ENCODE data around the gene LHFPL6.

LHFPL6 gene

GRCh38 chr13:39432196-39432595 is 170.8 kb downstream of the LHFPL6 start:
- no peak for DNase-seq
- H3K79me2 ChIP-seq (ENCODE audit: control insufficient read depth, insufficient read depth, low read length, poor library complexity): no peaks in the 10 kb centered on the region
- H4K91ac ChIP-seq (ENCODE audit: low read depth, low read length): no peak overlapping the region
- no peak overlapping the region for H3K18ac ChIP-seq (ENCODE audit: low read length)
- no peak overlapping the region for H3K14ac ChIP-seq (ENCODE audit: low read length)
- no peak overlapping the region for H3K4me3 ChIP-seq (ENCODE audit: low read depth, low read length)
- no peaks in the 10 kb centered on the region for H3K9me3 ChIP-seq (ENCODE audit: insufficient read depth, low read depth, low read length)
- H2BK5ac ChIP-seq (ENCODE audit: low read depth, low read length, poor library complexity): no peak overlapping the region
- no peak overlapping the region for H2AFZ ChIP-seq (ENCODE audit: insufficient read depth, low read length, poor library complexity)
- no peak overlapping the region for H4K8ac ChIP-seq (ENCODE audit: low read depth, low read length)
- H3K4me2 ChIP-seq (ENCODE audit: low read length): no peak overlapping the region
- no peaks in the 10 kb centered on the region for H3K79me1 ChIP-seq (ENCODE audit: low read length)
- H3K36me3 ChIP-seq (ENCODE audit: control insufficient read depth in 1 of 2, insufficient read depth in 2 of 2, low read length in 2 of 2): no peaks in the 10 kb centered on the region
- no peak overlapping the region for H3K27ac ChIP-seq (ENCODE audit: low read depth, low read length)
- H2BK12ac ChIP-seq (ENCODE audit: low read length): no peak overlapping the region
- no peaks in the 10 kb centered on the region for H3K27me3 ChIP-seq (ENCODE audit: insufficient read depth, low read length)
- no peaks in the 10 kb centered on the region for H3K4me1 ChIP-seq (ENCODE audit: control insufficient read depth in 1 of 2, insufficient read depth in 2 of 2, low read length in 2 of 2)
- H3K9ac ChIP-seq (ENCODE audit: low read length): no peak overlapping the region
- H3K4ac ChIP-seq (ENCODE audit: low read depth, low read length): no peak overlapping the region
- no peak overlapping the region for H4K12ac ChIP-seq (ENCODE audit: low read depth, low read length)
- WGBS (ENCODE audit: extremely low coverage, insufficient coverage, insufficient read length): no CpG with 5 or more reads among the region's 1 CpG
- no peak overlapping the region for H2BK120ac ChIP-seq (ENCODE audit: insufficient read depth, low read length, poor library complexity)
- H3K23ac ChIP-seq (ENCODE audit: low read length): no peak overlapping the region
- no peak overlapping the region for H2AK5ac ChIP-seq (ENCODE audit: low read length)

- H3K27ac ChIP-seq (ENCODE audit: low read depth, low read length): no peak overlapping the region
- H3K18ac ChIP-seq (ENCODE audit: low read length): no peak overlapping the region
- no peak overlapping the region for H3K9ac ChIP-seq (ENCODE audit: low read length)
Measured at GRCh38 chr13:39422845-39423565, 180.0 kb downstream of the LHFPL6 start.

GRCh38 chr13:39419876-39420275 is 183.1 kb downstream of the LHFPL6 start:
- Histone ChIP-seq H2AK5ac (ENCODE audit: low read length) (no peak overlapping the region), H3K14ac (ENCODE audit: low read length) (no peak overlapping the region), H4K91ac (ENCODE audit: low read depth, low read length) (no peak overlapping the region), H3K27ac (ENCODE audit: low read depth, low read length) (no peak overlapping the region), H3K79me1 (ENCODE audit: low read length) (no peaks in the 10 kb centered on the region), H3K4me2 (ENCODE audit: low read length) (no peak overlapping the region), H3K9me3 (ENCODE audit: insufficient read depth, low read depth, low read length) (no peaks in the 10 kb centered on the region), H3K27me3 (ENCODE audit: insufficient read depth, low read length) (no peaks in the 10 kb centered on the region), H2BK12ac (ENCODE audit: low read length) (no peak overlapping the region), H3K4me3 (ENCODE audit: low read depth, low read length) (no peak overlapping the region), H3K23ac (ENCODE audit: low read length) (no peak overlapping the region), H4K12ac (ENCODE audit: low read depth, low read length) (no peak overlapping the region), H3K4me1 (ENCODE audit: control insufficient read depth in 1 of 2, insufficient read depth in 2 of 2, low read length in 2 of 2) (peaks cover 2% of the 10 kb centered on the region in 2 experiments), H2BK120ac (ENCODE audit: insufficient read depth, low read length, poor library complexity) (no peak overlapping the region), H3K36me3 (ENCODE audit: control insufficient read depth in 1 of 2, insufficient read depth in 2 of 2, low read length in 2 of 2) (no peaks in the 10 kb centered on the region), H4K8ac (ENCODE audit: low read depth, low read length) (no peak overlapping the region), H3K79me2 (ENCODE audit: control insufficient read depth, insufficient read depth, low read length, poor library complexity) (no peaks in the 10 kb centered on the region), H2AFZ (ENCODE audit: insufficient read depth, low read length, poor library complexity) (no peak overlapping the region), H3K18ac (ENCODE audit: low read length) (no peak overlapping the region), H3K9ac (ENCODE audit: low read length) (no peak overlapping the region), H2BK5ac (ENCODE audit: low read depth, low read length, poor library complexity) (no peak overlapping the region), H3K4ac (ENCODE audit: low read depth, low read length) (no peak overlapping the region)
- DNase-seq: no peak
- WGBS (ENCODE audit: extremely low coverage, insufficient coverage, insufficient read length): no CpG with 5 or more reads among the region's 4 CpGs

More at GRCh38 chr13:39422845-39423565, 180.0 kb downstream of the LHFPL6 start:
- Histone ChIP-seq H4K12ac (ENCODE audit: low read depth, low read length) (no peak overlapping the region), H3K9me3 (ENCODE audit: insufficient read depth, low read depth, low read length) (no peaks in the 10 kb centered on the region), H3K27me3 (ENCODE audit: insufficient read depth, low read length) (no peaks in the 10 kb centered on the region), H4K91ac (ENCODE audit: low read depth, low read length) (no peak overlapping the region), H2BK120ac (ENCODE audit: insufficient read depth, low read length, poor library complexity) (no peak overlapping the region), H3K4me2 (ENCODE audit: low read length) (no peak overlapping the region), H2AFZ (ENCODE audit: insufficient read depth, low read length, poor library complexity) (no peak overlapping the region), H2BK12ac (ENCODE audit: low read length) (no peak overlapping the region), H2AK5ac (ENCODE audit: low read length) (no peak overlapping the region), H2BK5ac (ENCODE audit: low read depth, low read length, poor library complexity) (no peak overlapping the region), H3K4me1 (ENCODE audit: control insufficient read depth in 1 of 2, insufficient read depth in 2 of 2, low read length in 2 of 2) (no peaks in the 10 kb centered on the region), H3K4me3 (ENCODE audit: low read depth, low read length) (no peak overlapping the region), H3K23ac (ENCODE audit: low read length) (no peak overlapping the region), H3K14ac (ENCODE audit: low read length) (no peak overlapping the region), H3K36me3 (ENCODE audit: control insufficient read depth in 1 of 2, insufficient read depth in 2 of 2, low read length in 2 of 2) (no peaks in the 10 kb centered on the region), H3K79me1 (ENCODE audit: low read length) (no peaks in the 10 kb centered on the region), H3K79me2 (ENCODE audit: control insufficient read depth, insufficient read depth, low read length, poor library complexity) (no peaks in the 10 kb centered on the region), H4K8ac (ENCODE audit: low read depth, low read length) (no peak overlapping the region), H3K4ac (ENCODE audit: low read depth, low read length) (no peak overlapping the region)
- WGBS (ENCODE audit: extremely low coverage, insufficient coverage, insufficient read length): no CpG with 5 or more reads among the region's 5 CpGs
- no peak for DNase-seq

GRCh38 chr13:39419068-39419467 is 183.9 kb downstream of the LHFPL6 start:
- no peak overlapping the region for H2BK12ac ChIP-seq (ENCODE audit: low read length)
- no peak overlapping the region for H4K8ac ChIP-seq (ENCODE audit: low read depth, low read length)
- H3K9me3 ChIP-seq (ENCODE audit: insufficient read depth, low read depth, low read length): no peaks in the 10 kb centered on the region
- no peak overlapping the region for H3K9ac ChIP-seq (ENCODE audit: low read length)
- H2BK120ac ChIP-seq (ENCODE audit: insufficient read depth, low read length, poor library complexity): no peak overlapping the region
- no peak overlapping the region for H2BK5ac ChIP-seq (ENCODE audit: low read depth, low read length, poor library complexity)
- no peak overlapping the region for H2AK5ac ChIP-seq (ENCODE audit: low read length)
- no peak overlapping the region for H3K4me2 ChIP-seq (ENCODE audit: low read length)
- no peak overlapping the region for H4K12ac ChIP-seq (ENCODE audit: low read depth, low read length)
- peaks cover 2% of the 10 kb centered on the region in 2 experiments for H3K4me1 ChIP-seq (ENCODE audit: control insufficient read depth in 1 of 2, insufficient read depth in 2 of 2, low read length in 2 of 2)
- H3K23ac ChIP-seq (ENCODE audit: low read length): no peak overlapping the region
- DNase-seq: no peak
- H2AFZ ChIP-seq (ENCODE audit: insufficient read depth, low read length, poor library complexity): no peak overlapping the region
- H3K79me2 ChIP-seq (ENCODE audit: control insufficient read depth, insufficient read depth, low read length, poor library complexity): no peaks in the 10 kb centered on the region
- peak overlapping the region; percentile 64 for H3K27ac ChIP-seq (ENCODE audit: low read depth, low read length)
- H3K79me1 ChIP-seq (ENCODE audit: low read length): no peaks in the 10 kb centered on the region
- H3K4me3 ChIP-seq (ENCODE audit: low read depth, low read length): no peak overlapping the region
- no peaks in the 10 kb centered on the region for H3K27me3 ChIP-seq (ENCODE audit: insufficient read depth, low read length)
- no peak overlapping the region for H3K18ac ChIP-seq (ENCODE audit: low read length)
- no peak overlapping the region for H3K14ac ChIP-seq (ENCODE audit: low read length)
- H4K91ac ChIP-seq (ENCODE audit: low read depth, low read length): no peak overlapping the region
- H3K36me3 ChIP-seq (ENCODE audit: control insufficient read depth in 1 of 2, insufficient read depth in 2 of 2, low read length in 2 of 2): no peaks in the 10 kb centered on the region
- no peak overlapping the region for H3K4ac ChIP-seq (ENCODE audit: low read depth, low read length)

Measured in trophoblast cell (in vitro differentiated cells and primary cell).